ENCODE results near the gene BNIPL.
A peak's percentile ranks its signal among the peaks of the same experiment; 100 is the strongest.

The BNIPL gene, protein sequence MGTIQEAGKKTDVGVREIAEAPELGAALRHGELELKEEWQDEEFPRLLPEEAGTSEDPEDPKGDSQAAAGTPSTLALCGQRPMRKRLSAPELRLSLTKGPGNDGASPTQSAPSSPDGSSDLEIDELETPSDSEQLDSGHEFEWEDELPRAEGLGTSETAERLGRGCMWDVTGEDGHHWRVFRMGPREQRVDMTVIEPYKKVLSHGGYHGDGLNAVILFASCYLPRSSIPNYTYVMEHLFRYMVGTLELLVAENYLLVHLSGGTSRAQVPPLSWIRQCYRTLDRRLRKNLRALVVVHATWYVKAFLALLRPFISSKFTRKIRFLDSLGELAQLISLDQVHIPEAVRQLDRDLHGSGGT

DNA sequence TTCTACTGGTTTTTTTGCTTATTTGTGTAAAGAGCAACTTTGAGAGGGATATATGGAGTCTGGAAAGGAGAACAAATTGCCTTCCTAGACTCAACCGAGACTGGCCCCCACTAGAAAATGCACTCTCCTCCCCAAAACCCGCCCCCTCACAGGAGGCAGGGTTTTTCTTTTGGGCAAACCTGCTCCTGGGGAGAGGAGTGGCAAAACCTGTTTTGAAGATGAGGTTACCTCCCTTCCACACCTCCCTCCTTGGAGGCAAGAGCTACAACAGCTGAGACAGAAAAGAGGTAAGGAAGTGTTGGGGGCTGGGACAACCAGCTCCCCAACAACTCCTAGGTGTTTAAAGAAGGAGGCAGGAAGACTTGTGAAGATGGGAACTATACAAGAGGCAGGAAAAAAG lies at the start of gene BNIPL:
BNIPL (plus strand) TSS at position 231 of the 400 bp plus-strand sequence; CDS start at position 371, 140 bp downstream.
- no peak for DNase-seq (ENCODE audit: low read depth in 4 of 4, low spot score in 1 of 4)

DNA sequence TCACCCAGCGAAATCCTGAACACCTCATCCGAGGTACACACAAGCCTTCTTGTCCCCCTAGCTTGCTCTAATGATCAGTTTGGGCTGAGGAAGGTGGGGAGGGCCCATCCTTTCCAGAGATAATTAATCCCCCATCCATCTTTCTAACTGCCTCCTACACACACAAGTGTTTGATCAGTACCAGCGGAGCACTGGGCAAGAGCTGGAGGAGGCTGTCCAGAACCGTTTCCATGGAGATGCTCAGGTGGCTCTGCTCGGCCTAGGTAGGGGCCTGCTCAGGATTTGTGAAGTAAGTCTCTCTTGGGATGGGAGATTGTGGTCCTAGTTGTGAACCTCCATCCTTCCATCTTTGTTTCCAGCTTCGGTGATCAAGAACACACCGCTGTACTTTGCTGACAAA lies 48.5 kb upstream of the BNIPL start:
- DNase-seq (ENCODE audit: low read depth in 4 of 4, low spot score in 1 of 4), result no peak

DNA sequence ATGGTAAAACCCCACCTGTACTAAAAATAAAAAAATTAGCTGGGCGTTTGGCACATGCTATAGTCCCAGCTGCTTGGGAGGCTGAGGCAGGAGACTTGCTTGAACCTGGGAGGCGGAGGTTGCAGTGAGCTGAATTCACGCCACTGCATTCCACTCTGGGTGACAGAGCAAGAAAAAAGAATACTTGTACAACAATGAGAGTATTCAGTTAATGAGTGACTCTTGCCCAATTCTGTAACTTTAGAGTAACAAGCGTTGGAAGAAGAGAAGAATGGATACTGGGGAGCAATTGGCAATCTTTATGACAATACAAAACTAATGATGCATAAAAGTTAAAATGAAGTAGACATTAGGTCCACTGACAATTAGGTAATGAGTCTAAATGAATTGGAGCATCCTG lies 43.8 kb upstream of the BNIPL start:
- no peak for DNase-seq (ENCODE audit: low read depth in 4 of 4, low spot score in 1 of 4)

DNA sequence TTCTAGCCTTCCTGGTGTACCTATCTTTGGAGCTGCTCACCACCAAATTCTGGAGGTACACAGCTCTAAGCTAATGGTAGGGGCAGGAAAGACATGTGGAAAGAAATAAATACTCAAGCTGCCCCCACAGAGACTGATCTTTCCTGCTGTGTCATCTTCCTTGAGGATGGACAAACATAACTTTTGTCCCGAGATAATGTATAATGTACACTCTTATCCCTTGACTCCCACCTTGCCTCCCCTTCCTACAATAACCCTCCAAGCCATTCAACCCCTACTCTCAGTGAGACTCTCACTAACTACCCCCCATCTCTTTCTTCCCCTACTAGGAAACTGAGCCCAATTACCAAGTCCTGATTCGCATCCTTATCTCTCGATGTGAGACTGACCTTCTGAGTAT lies 42.1 kb upstream of the BNIPL start:
- no peak for DNase-seq (ENCODE audit: low read depth in 4 of 4, low spot score in 1 of 4)

DNA sequence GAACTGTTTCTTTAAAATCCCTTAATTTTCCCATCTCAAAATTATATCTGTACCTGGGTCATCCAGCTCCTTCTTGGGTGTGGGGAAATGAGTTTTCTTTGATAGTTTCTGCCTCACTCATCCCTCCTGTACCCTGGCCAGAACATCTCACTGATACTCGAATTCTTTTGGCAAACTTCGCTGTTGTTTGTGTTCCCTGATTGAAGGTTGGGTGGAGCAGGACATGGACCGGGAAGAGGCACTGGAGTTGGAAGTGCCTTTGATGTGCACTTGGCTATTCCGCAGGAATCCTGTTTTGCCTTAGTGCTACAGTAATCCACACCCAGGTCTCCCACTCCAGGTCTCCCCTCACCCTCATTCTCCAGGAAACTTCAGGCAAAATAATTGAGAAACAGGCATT lies 40.9 kb upstream of the BNIPL start:
- no peak for DNase-seq (ENCODE audit: low read depth in 4 of 4, low spot score in 1 of 4)

DNA sequence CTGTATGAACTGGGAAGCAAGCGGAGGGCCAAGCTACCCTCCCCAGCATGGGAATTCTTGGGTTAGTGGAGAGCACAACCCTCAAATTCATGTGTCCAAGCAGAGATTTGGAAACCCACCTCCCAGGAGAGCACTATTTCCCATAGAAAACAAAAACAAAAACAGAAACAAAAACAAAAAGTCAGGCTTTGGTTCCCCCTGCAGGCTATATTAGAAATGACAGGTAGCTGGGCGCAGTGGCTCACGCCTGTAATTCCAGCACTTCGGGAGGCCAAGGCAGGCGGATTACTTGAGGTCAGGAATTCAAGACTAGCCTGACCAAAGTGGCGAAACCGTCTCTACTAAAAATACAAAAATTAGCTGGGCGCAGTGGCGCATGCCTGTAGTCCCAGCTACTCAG lies 40.5 kb upstream of the BNIPL start:
- DNase-seq (ENCODE audit: low read depth in 4 of 4, low spot score in 1 of 4), result no peak

DNA sequence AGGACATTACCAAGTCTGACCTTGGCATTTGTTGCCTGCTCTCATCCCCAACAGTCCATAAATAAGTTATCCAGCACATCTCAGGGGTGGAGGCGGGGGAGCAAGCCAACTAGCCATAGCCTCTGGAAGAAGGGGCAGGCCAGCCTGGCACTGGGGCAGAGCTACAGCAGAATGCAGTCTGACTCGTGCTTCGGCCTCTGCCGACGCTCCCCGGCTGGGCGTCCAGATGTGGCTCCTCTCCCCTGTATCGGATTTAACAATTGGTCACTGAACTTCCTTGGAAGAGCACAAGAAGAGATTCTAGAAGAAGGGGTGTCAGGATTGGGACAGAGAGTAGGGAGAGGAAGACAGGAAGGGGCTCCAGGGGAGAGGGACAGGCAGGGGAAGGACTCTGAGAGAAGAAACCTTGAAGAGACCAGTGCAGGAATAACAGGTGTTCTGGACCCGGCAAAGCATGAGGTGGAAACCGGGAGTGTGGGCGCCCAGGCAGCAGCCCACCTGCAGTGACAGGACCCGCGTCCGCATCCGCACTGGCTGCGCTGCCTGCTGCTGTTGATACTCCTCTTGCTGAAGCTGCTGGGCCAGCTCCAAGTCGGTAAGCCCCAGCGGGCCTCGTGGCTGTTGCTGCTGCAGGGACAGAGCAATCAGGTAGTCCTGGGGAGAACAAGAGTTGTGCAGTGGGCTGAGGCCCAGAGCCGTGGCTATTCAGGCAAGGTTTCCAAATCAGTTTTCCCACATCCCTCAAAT lies 39.1 kb upstream of the BNIPL start:
- no peak for DNase-seq (ENCODE audit: low read depth in 4 of 4, low spot score in 1 of 4)

DNA sequence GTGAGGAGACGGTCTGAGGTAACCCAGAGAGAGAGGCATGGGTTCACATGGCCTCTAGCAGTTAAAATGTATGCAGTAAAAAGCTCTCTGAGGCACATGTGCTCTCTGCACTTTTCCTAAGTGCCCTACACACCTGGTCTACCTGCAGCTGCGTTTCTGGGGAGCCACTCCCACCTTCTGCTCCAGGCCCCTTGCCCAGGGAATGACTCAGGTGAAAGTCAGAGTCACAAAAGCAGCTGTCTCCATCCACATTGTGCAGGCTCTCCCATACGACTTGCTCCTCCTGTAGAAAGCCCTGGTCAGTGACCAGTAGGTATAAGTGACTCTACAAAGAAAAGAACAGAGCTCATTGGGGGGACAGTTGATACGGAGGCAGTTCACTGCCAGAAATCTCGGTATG lies 38.4 kb upstream of the BNIPL start:
- no peak for DNase-seq (ENCODE audit: low read depth in 4 of 4, low spot score in 1 of 4)

DNA sequence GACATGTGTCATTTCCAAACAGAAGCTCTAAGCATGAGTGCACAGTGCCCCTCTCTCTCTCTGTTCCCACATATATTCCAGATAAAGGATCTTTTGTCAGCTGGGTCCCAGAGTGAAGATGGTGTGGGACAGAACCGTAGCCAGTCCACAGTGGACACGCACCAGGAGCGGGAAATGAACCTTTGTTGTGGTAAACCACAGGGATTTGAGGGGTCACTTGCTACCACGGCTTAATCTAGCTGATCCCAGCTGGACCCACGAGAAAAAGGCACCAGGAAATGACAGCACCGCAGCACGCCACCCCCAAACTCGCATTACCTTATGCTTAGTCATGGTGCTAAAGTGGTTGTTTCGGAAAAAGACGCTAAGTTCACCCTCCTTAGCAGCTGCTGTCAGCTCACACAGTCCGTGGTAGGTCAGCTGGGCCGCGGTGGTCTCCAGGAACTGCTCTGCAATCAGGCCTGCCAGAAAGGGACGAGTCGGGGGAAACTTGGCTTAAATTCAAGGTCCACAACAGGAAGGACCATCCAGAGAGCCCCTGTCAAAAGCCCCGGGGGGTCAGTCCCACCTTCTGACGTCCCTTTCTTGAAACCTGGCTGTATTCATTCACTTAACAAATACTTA lies 37.2 kb upstream of the BNIPL start:
- no peak for DNase-seq (ENCODE audit: low read depth in 4 of 4, low spot score in 1 of 4)

DNA sequence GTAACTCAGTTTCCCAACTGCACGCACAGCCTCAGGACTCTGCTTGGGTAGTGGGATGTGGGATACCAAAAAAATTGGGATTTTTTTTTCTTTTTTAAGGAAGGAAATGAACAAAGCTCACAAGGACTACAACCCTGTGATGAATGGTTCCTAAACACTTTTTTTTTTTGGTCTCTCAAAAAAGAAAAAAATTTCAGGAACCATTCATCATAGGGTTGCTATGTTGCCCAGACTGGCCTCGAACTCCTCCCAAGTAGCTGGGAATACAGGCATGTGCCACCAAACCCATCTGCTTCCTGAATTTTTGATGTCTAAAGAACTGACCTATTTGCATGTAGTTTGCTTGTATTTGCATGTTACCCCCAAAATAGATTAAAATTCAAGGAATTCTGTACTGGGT lies 36.5 kb upstream of the BNIPL start:
- DNase-seq (ENCODE audit: low read depth in 4 of 4, low spot score in 1 of 4), result no peak

DNA sequence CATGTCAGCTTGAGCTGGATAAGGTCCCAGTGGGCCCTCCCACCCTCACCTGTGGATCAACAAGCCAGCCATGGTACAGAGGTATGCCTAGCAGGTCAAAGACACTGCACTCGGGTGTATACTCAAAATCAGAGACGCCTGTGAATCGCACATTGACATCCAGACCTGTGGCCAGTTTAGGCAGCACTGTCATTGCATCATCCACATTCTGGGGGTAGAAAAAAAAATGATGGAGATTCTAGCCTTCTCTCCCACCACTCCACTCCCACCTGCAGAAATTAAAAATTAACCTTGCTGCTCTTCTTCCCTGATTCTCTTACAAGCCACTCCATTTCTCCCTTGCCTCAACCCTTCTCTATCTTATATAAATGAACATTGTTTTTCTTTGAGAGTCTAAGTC lies 36.0 kb upstream of the BNIPL start:
- no peak for DNase-seq (ENCODE audit: low read depth in 4 of 4, low spot score in 1 of 4)

DNA sequence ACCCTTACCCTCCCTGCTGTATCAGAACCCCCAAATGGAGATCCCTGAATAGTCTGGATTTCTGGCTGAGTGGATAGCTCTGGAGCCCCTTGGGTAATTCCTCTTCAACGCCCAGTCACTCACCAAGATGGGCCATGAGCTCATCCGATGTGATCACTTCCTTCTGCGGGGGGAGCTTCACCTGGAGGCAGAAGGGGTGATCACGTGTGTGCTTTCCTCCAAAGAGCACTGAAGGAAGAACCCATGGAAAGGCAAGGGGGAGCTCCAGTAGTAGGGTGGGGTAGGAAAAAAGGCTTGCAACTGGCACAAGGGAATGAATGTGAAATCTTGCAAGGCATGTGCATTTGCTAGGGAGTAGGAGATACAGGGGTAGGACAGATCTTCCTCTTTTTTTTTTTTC lies 34.8 kb upstream of the BNIPL start:
- DNase-seq (ENCODE audit: low read depth in 4 of 4, low spot score in 1 of 4), result no peak

DNA sequence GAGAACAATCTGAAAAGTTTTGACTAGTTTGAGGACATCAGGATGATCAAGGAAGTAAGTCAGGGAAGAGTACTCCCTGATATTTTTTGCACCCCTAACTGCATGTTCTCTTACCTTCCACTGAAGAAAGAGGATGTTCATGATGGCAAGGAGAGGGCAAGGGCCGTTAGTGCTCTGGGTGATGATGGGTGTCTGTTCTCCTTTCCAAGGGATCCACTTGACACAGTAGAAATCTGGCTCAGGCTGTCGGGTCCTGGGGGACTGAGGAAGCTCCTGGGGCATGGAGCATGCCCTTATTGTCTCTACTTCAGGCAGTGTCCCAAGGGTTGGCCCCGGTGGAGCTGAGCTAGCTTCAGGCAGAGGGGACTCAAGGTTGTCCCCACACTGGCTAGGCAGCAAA lies 34.3 kb upstream of the BNIPL start:
- DNase-seq (ENCODE audit: low read depth in 4 of 4, low spot score in 1 of 4), result no peak

DNA sequence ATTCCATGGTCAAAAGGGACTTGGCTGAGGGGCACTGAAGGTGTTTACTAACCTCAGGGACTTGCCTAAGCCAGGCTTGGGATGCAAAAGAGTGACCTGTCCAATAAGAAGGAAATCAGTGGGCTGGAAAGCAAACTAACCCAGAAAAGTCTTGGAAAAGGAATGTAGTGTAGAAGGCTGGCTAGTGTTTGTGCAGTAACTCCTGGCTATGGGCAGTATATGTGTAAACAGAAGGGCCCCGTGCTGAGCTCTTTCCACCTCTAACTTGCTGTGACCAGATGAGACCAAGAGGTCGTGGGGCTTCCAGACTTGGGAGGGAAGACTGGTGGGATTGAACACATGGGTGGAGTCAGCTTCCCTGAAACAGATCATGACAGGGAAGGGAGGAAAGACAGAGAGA lies 33.8 kb upstream of the BNIPL start:
- DNase-seq (ENCODE audit: low read depth in 4 of 4, low spot score in 1 of 4), result no peak

DNA sequence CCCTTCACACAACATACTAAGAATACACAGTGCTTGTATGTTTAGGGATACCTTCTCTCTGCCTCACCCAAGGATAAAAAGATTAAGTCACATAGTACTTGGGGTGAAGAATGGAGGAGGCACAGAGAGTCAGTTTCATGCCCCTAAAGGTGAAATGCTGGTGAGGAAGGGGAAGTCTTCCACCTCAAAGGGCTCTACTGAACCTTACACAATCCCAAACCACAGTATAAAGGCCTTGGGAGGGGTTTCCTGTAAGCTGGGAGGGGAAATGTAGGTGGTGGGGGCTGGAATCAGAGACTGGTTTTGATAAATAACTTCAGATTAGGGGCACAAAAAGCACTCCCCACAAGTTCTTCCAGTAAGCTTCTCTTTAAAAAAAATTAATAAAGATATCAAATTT lies 33.2 kb upstream of the BNIPL start:
- DNase-seq (ENCODE audit: low read depth in 4 of 4, low spot score in 1 of 4), result no peak

DNA sequence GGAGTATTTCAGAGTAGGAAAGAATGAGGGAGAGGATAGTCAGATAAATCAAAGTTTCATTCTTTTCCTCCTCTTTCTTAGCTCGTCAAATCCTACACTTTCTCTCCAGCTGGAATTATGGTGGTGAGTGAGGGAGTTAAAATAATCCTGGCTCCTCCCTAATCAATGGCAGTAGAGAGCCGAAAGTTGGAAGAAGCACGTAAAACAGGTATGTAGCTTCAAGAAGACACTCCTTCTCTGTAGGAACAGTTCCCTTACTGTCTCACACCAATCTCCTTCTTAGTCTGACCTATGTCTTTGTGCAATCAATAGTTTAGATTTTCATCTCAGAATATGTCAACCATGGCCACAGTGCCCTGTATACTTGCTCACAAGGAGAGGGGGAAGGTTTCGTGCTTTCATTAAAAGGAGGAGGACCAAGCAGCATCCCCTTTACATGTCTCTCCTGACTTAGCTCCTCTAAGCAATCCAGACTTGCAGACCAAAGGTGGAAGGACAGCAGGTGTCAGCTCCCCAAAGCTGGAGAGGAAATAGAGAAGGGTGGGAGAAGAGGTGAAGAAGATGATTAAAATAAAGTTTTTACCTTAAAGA lies 30.6 kb upstream of the BNIPL start:
- DNase-seq (ENCODE audit: low read depth in 4 of 4, low spot score in 1 of 4), result no peak

DNA sequence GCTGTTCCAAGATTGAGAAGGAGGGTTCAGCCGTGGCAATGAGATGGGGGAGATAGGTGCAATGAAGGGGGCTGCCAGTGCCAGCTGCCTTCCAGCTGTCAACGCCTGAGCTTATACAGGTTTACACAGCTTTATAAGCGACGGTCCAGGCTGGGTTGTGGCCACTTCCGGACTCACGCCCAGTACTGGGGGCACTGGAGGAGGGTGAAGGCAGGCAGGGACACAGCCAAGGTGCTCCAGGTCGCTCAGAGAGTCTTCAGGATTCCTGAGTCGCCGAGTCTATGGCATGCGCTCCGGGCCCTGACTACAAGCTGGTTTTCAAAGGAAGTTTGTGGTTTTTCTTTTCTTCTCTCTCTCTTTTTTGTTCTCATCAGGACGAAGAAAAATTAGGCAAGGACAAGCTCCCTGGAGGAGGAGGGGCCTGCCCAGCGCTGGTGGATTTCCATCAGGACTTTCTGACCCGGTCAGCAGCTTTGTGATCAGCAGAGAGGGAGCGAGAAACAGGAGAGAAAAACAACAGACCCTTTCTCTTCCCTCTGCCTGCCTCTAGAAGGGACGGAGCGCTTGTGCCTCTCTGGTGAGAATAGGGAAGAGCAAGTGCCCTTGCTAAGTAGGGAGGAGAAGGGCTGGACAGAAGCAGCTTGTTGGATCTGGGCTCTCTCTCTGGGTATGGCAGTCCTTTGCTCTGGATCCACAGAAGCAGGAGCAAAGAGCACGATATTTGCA lies 29.9 kb upstream of the BNIPL start, which contains the start of gene MINDY1:
MINDY1 (minus strand) TSS at position 576 of the 726 bp plus-strand sequence. CDS start 4,285 bp downstream, outside the sequence.
- DNase-seq (ENCODE audit: low read depth in 4 of 4, low spot score in 1 of 4), result peak in 1 of 4 experiments; percentile 29

DNA sequence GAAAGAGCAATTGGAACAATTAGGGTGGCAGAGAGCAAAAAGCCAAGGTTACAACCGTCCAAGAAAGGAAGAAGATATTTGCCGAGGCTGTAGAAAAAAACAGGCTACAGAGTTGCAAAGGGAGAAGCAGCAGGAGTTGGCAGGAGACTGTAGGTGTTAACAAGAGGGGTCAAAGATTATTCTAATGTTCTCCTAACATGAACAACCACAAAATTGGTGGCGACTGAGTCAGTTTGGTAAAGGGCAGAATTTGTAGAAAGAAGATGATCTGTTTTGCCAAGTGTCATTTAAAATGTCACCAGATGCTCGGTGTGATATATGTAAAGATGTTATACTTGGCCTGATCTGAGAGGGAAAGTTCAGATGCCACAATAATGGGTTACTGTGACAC lies 28.5 kb upstream of the BNIPL start:
- no peak for DNase-seq (ENCODE audit: low read depth in 4 of 4, low spot score in 1 of 4)

DNA sequence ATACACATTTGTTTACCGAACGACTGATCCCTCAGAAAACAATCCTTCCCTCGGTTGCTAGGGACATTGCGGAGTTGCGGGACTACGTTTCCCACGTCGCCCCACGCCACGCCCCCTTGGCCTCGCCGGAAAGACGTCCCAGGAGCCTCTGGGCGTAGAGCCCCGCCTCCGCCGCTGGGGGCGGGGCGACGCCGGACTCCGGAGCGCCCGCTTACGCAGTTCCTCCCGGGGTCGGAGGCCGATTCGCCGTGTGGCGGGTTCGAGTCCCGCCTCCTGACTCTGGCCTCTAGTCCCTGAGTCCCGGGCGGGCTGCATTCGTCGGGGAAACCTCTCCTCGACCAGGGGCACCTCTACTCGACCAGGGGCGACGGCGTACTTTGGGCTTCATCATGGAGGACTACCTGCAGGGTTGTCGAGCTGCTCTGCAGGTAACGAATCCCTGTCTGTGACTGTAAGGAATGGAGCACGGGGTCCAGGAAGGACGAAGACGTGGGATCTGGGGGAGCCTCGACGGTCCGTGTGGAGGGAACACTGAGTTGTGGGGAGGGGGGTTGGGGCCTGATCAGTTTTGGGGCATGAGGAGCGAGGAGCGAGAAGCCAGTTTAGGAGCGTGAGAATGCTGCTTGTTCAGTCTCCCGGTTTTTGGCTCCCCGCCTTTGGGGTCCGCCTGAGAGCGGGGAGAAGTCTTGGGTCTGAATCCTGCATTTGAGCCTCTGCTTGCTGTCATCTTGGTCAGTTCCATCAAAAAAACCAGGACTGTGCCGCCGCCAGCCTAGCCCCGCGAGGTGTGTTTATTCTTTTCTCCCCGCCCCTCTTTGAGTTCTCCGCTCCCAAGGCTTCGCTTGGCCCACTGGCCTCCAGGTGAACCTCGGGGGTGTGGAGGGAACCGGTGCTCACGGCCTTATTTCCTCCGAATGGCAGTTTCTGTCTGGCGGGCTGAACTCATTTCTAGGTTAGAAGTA lies 27.9 kb upstream of the BNIPL start, which contains the start of gene PRUNE1:
PRUNE1 (plus strand) TSS at position 206 of the 962 bp plus-strand sequence; CDS start at position 390, 184 bp downstream.
- peak; percentile 93 to 98 (median 94) for DNase-seq (ENCODE audit: low read depth in 4 of 4, low spot score in 1 of 4)

DNA sequence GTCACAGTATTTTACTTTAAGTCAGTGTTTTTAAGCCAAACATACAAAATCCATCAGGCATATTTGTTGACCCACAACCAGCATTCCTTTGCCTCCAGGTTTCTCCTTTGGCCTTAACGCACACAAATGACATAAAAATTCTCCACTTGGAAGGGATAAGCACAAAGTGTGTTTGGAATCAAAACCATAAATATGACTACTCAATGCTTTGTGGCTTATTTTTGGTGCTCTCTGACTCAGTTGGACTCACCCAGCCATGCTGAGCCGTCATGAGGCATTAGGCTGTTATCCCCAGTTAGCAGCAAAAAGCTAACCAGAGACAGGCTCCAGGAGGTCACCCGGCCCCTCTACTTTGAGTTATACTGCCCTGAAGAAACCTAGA lies 27.2 kb upstream of the BNIPL start:
- DNase-seq (ENCODE audit: low read depth in 4 of 4, low spot score in 1 of 4), result no peak

Measured in stimulated activated CD4-positive, alpha-beta T cell treated with anti-CD3 and anti-CD28 coated beads, Interleukin-1b, Interleukin-23, amount 100 ng/mL, for 24 hours (primary cell).